H7 (cell line): ENCODE results near the gene MTMR1. TPM values are rescaled to one million over a fixed set of nuclear protein-coding genes. Genes with fewer than 3 reads are reported as not detected.

ENCODE experiments used
- DNase-seq: peaks from one replicate; pipeline ENCODE4 v3.0.0; 2012
- H3K27me3 ChIP-seq: 2 replicates; pipeline ENCODE4 v1.6.0; 2011; ENCODE audit warnings: mild to moderate bottlenecking, low read length; ENCODE audit not compliant: control insufficient read depth, insufficient read depth
- H3K36me3 ChIP-seq: replicated peaks from 2 replicates; pipeline ENCODE4 v1.5.1; 2011; ENCODE audit warnings: low read length; ENCODE audit not compliant: control insufficient read depth, insufficient read depth
- H3K4me3 ChIP-seq: 2 replicates; pipeline ENCODE4 v1.5.1; 2011; ENCODE audit warnings: low read depth, mild to moderate bottlenecking, control low read depth, low read length, moderate library complexity; ENCODE audit not compliant: insufficient read depth
- total RNA-seq: library from RNA; depleted of rRNA; stranded (reverse); fragments of >200 nt; shearing (Covaris generic); gene quantifications from 2 replicates; pipeline ENCODE4 v1.2.3, GENCODE V29; 2014; rRNA removed

The MTMR1 gene
- 11.4 and 11.6 TPM in 2 replicates for total RNA-seq

GRCh38 chrX:150692831-150693724 is at the start of gene MTMR1:
Gene MTMR1 (plus strand): TSS chrX:150693396. CDS start chrX:150693531, 135 bp downstream.
- DNase-seq = peak; percentile 87
- Histone ChIP-seq H3K36me3 (no peaks in the 10 kb centered on the region), H3K4me3 (peak within 1 kb of the TSS; percentile 67), H3K27me3 (no peaks in the 10 kb centered on the region)

- no peaks in the 10 kb centered on the region for H3K27me3 ChIP-seq
- DNase-seq = no peak
- peaks cover 4% of the 10 kb centered on the region for H3K36me3 ChIP-seq
- no peak overlapping the region for H3K4me3 ChIP-seq
Observed at GRCh38 chrX:150643958-150644357, 49.2 kb upstream of the MTMR1 start.

- H3K27me3 ChIP-seq = no peaks in the 10 kb centered on the region
- peaks cover 4% of the 10 kb centered on the region for H3K36me3 ChIP-seq
- no peak overlapping the region for H3K4me3 ChIP-seq
- DNase-seq = no peak
Observed at GRCh38 chrX:150644422-150644821, 48.8 kb upstream of the MTMR1 start.

- Histone ChIP-seq H3K4me3 (no peak overlapping the region), H3K36me3 (0 out of 2 replicates have a peak, but pooled peaks cover 2% of the 10 kb centered on the region), H3K27me3 (no peaks in the 10 kb centered on the region)
- no peak for DNase-seq
Observed at GRCh38 chrX:150647331-150647730, 45.9 kb upstream of the MTMR1 start.

GRCh38 chrX:150648296-150648940 is 44.8 kb upstream of the MTMR1 start:
- no peak for DNase-seq
- H3K27me3 ChIP-seq = no peaks in the 10 kb centered on the region
- 0 out of 2 replicates have a peak, but pooled peaks cover 2% of the 10 kb centered on the region for H3K36me3 ChIP-seq
- H3K4me3 ChIP-seq = no peak overlapping the region

GRCh38 chrX:150649096-150649870 is 43.9 kb upstream of the MTMR1 start:
- Histone ChIP-seq H3K27me3 (no peaks in the 10 kb centered on the region), H3K36me3 (0 out of 2 replicates have a peak, but pooled peaks cover 2% of the 10 kb centered on the region), H3K4me3 (no peak overlapping the region)
- peak; percentile 5 for DNase-seq

GRCh38 chrX:150651906-150652305 is 41.3 kb upstream of the MTMR1 start:
- DNase-seq = no peak
- Histone ChIP-seq H3K36me3 (no peaks in the 10 kb centered on the region), H3K4me3 (no peak overlapping the region), H3K27me3 (no peaks in the 10 kb centered on the region)

- H3K27me3 ChIP-seq = no peaks in the 10 kb centered on the region
- no peaks in the 10 kb centered on the region; the same call in 1 of the 2 replicates for H3K36me3 ChIP-seq
- no peak for DNase-seq
- no peak overlapping the region for H3K4me3 ChIP-seq
Observed at GRCh38 chrX:150655788-150656187, 37.4 kb upstream of the MTMR1 start.

GRCh38 chrX:150663073-150663472 is 30.1 kb upstream of the MTMR1 start:
- H3K27me3 ChIP-seq = no peaks in the 10 kb centered on the region
- no peak for DNase-seq
- no peaks in the 10 kb centered on the region; the same call in 1 of the 2 replicates for H3K36me3 ChIP-seq
- H3K4me3 ChIP-seq = no peak overlapping the region

GRCh38 chrX:150664290-150664689 is 28.9 kb upstream of the MTMR1 start:
- Histone ChIP-seq H3K27me3 (no peaks in the 10 kb centered on the region), H3K36me3 (no peaks in the 10 kb centered on the region; the same call in 1 of the 2 replicates), H3K4me3 (no peak overlapping the region)
- no peak for DNase-seq

- no peaks in the 10 kb centered on the region for H3K27me3 ChIP-seq
- no peaks in the 10 kb centered on the region for H3K36me3 ChIP-seq
- H3K4me3 ChIP-seq = no peak overlapping the region
- no peak for DNase-seq
Observed at GRCh38 chrX:150676221-150676620, 17.0 kb upstream of the MTMR1 start.

GRCh38 chrX:150680974-150681373 is 12.2 kb upstream of the MTMR1 start:
- peak; percentile 65 for DNase-seq

GRCh38 chrX:150683112-150683511 is 10.1 kb upstream of the MTMR1 start:
- Histone ChIP-seq H3K36me3 (no peaks in the 10 kb centered on the region), H3K4me3 (no peak overlapping the region), H3K27me3 (no peaks in the 10 kb centered on the region)
- DNase-seq = no peak

More at GRCh38 chrX:150680974-150681373, 12.2 kb upstream of the MTMR1 start:
- Histone ChIP-seq H3K27me3 (no peaks in the 10 kb centered on the region), H3K4me3 (no peak overlapping the region), H3K36me3 (no peaks in the 10 kb centered on the region)

GRCh38 chrX:150683536-150684146 is 9.6 kb upstream of the MTMR1 start:
- no peak overlapping the region for H3K4me3 ChIP-seq
- H3K27me3 ChIP-seq = no peaks in the 10 kb centered on the region
- DNase-seq = peak; percentile 65
- no peaks in the 10 kb centered on the region for H3K36me3 ChIP-seq
